ENCODE measurements around the gene PCDH15.

Gene PCDH15

GRCh38 chr10:54800741-54801421 is at the start of gene PCDH15:
PCDH15 (minus strand) TSS chr10:54801231; CDS start chr10:54664262, 136,969 bp downstream.
- no peak for DNase-seq (ENCODE audit: low spot score)

GRCh38 chr10:54843932-54844331 is 42.9 kb upstream of the PCDH15 start:
- DNase-seq (ENCODE audit: low spot score) = no peak

- DNase-seq (ENCODE audit: low spot score) = no peak
Measured at GRCh38 chr10:54843085-54843646, 42.1 kb upstream of the PCDH15 start.

GRCh38 chr10:54837479-54837878 is 36.4 kb upstream of the PCDH15 start:
- no peak for DNase-seq (ENCODE audit: low spot score)

GRCh38 chr10:54833029-54833428 is 32.0 kb upstream of the PCDH15 start:
- DNase-seq (ENCODE audit: low spot score) = no peak

GRCh38 chr10:54826994-54827560 is 26.0 kb upstream of the PCDH15 start:
- DNase-seq (ENCODE audit: low spot score) = no peak

GRCh38 chr10:54815583-54815982 is 14.6 kb upstream of the PCDH15 start:
- no peak for DNase-seq (ENCODE audit: low spot score)

- no peak for DNase-seq (ENCODE audit: low spot score)
Measured at GRCh38 chr10:54808186-54808935, 7.3 kb upstream of the PCDH15 start.

- no peak for DNase-seq (ENCODE audit: low spot score)
Measured at GRCh38 chr10:54799506-54799905, 1.5 kb downstream of the PCDH15 start.

- DNase-seq (ENCODE audit: low spot score) = no peak
Measured at GRCh38 chr10:54797636-54798321, 3.3 kb downstream of the PCDH15 start.

GRCh38 chr10:54796881-54797280 is 4.2 kb downstream of the PCDH15 start:
- no peak for DNase-seq (ENCODE audit: low spot score)

GRCh38 chr10:54776622-54777021 is 24.4 kb downstream of the PCDH15 start:
- no peak for DNase-seq (ENCODE audit: low spot score)

- no peak for DNase-seq (ENCODE audit: low spot score)
Measured at GRCh38 chr10:54772468-54773122, 28.4 kb downstream of the PCDH15 start.

- no peak for DNase-seq (ENCODE audit: low spot score)
Measured at GRCh38 chr10:54769051-54769450, 32.0 kb downstream of the PCDH15 start.

- no peak for DNase-seq (ENCODE audit: low spot score)
Measured at GRCh38 chr10:54758791-54759190, 42.2 kb downstream of the PCDH15 start.

GRCh38 chr10:54749623-54750022 is 51.4 kb downstream of the PCDH15 start:
- no peak for DNase-seq (ENCODE audit: low spot score)

GRCh38 chr10:54745436-54745835 is 55.6 kb downstream of the PCDH15 start:
- no peak for DNase-seq (ENCODE audit: low spot score)

GRCh38 chr10:54742416-54742815 is 58.6 kb downstream of the PCDH15 start:
- no peak for DNase-seq (ENCODE audit: low spot score)

- no peak for DNase-seq (ENCODE audit: low spot score)
Measured at GRCh38 chr10:54728511-54728910, 72.5 kb downstream of the PCDH15 start.

GRCh38 chr10:54722075-54722474 is 79.0 kb downstream of the PCDH15 start:
- no peak for DNase-seq (ENCODE audit: low spot score)

- DNase-seq (ENCODE audit: low spot score) = no peak
Measured at GRCh38 chr10:54710918-54711317, 90.1 kb downstream of the PCDH15 start.

GRCh38 chr10:54708591-54708990 is 92.4 kb downstream of the PCDH15 start:
- DNase-seq (ENCODE audit: low spot score) = no peak
